Limb (tissue), 2 donors: Measurements from ENCODE around the gene SLC9A3.

Experiments used
- DNase-seq, 2 donors: peaks; one replicate each; pipeline ENCODE4 v3.0.0-alpha.2; 2016; ENCODE audit errors: extremely low spot score in 2 of 2

Gene SLC9A3

GRCh38 chr5:526456-527088 is 2.3 kb upstream of the SLC9A3 start:
- DNase-seq, result no peak

GRCh38 chr5:525916-526315 is 1.7 kb upstream of the SLC9A3 start:
- DNase-seq, result no peak

- no peak for DNase-seq
These were observed 918 bp upstream of the SLC9A3 start for GRCh38 chr5:524973-525761.

- no peak for DNase-seq
These were observed 617 bp downstream of the SLC9A3 start for GRCh38 chr5:523441-524222.

- DNase-seq, result no peak
These were observed 1.3 kb downstream of the SLC9A3 start for GRCh38 chr5:522899-523440.

GRCh38 chr5:522116-522515 is 2.1 kb downstream of the SLC9A3 start:
- DNase-seq, result no peak

- DNase-seq, result no peak
These were observed 2.6 kb downstream of the SLC9A3 start for GRCh38 chr5:521680-522079.

GRCh38 chr5:520850-521226 is 3.4 kb downstream of the SLC9A3 start:
- no peak for DNase-seq

- no peak for DNase-seq
These were observed 3.9 kb downstream of the SLC9A3 start for GRCh38 chr5:520196-520849.

- no peak for DNase-seq
These were observed 5.5 kb downstream of the SLC9A3 start for GRCh38 chr5:518721-519120.

- no peak for DNase-seq
These were observed 6.6 kb downstream of the SLC9A3 start for GRCh38 chr5:517535-518100.

- DNase-seq, result no peak
These were observed 7.3 kb downstream of the SLC9A3 start for GRCh38 chr5:516980-517379.

GRCh38 chr5:516338-516925 is 7.8 kb downstream of the SLC9A3 start:
- no peak for DNase-seq

GRCh38 chr5:515273-515836 is 8.9 kb downstream of the SLC9A3 start:
- no peak for DNase-seq

- DNase-seq, result no peak
These were observed 9.6 kb downstream of the SLC9A3 start for GRCh38 chr5:514673-515072.

GRCh38 chr5:514101-514485 is 10.2 kb downstream of the SLC9A3 start:
- no peak for DNase-seq

- DNase-seq, result no peak
These were observed 10.8 kb downstream of the SLC9A3 start for GRCh38 chr5:513216-514100.

- no peak for DNase-seq
These were observed 12.8 kb downstream of the SLC9A3 start for GRCh38 chr5:511476-511875.

GRCh38 chr5:510521-510920 is 13.7 kb downstream of the SLC9A3 start:
- DNase-seq, result no peak
